ENCODE results near the gene EDAR.

- TF ChIP-seq POLR2AphosphoS5 (IDR thresholded peaks at IDR 0.05) (no peak), CTCF (IDR thresholded peaks at IDR 0.05) (no peak)
Measured at GRCh38 chr2:109028738-109029489, 39.9 kb upstream of the EDAR start.

Data from esophagus muscularis mucosa (tissue), 3 donors.